SU-DHL-6 (cell line): Measurements from ENCODE around the gene TARP.

ENCODE experiments used
- H2AFZ ChIP-seq: fragments of 200-600 bp; sonication (generic); 2 replicates; pipeline ENCODE4 v1.6.1; 2014; ENCODE audit warnings: low read depth, mild to moderate bottlenecking, moderate library complexity, mixed read lengths, antibody characterized with exemption, low read length; ENCODE audit not compliant: severe bottlenecking
- H3F3A ChIP-seq: fragments of 200-600 bp; shearing (Covaris generic); 2 replicates; pipeline ENCODE4 v1.6.0; 2016; ENCODE audit warnings: antibody characterized with exemption, mild to moderate bottlenecking; ENCODE audit not compliant: insufficient read depth
- H3K27ac ChIP-seq: fragments of 200-600 bp; sonication (generic); 2 replicates; pipeline ENCODE4 v1.5.1; 2016; ENCODE audit warnings: low read depth, mild to moderate bottlenecking, low read length, moderate library complexity, mixed read lengths
- H3K27me3 ChIP-seq: fragments of 200-600 bp; sonication (generic), shearing (Covaris generic); 2 replicates; pipeline ENCODE4 v1.6.0; 2014; ENCODE audit warnings: mild to moderate bottlenecking, low read length
- H3K36me3 ChIP-seq: fragments of 200-600 bp; sonication (generic); 2 replicates; pipeline ENCODE4 v1.6.1; 2014; ENCODE audit warnings: mild to moderate bottlenecking, low read length, mixed read lengths
- H3K4me2 ChIP-seq: fragments of 300-600, 200-600 bp; shearing (Covaris generic), sonication (generic); 2 replicates; pipeline ENCODE4 v1.6.0; 2014; ENCODE audit warnings: low read length, low read depth, mild to moderate bottlenecking; ENCODE audit not compliant: poor library complexity, severe bottlenecking
- H3K4me3 ChIP-seq: fragments of 200-600 bp; sonication (generic); 2 replicates; pipeline ENCODE4 v1.5.1; 2014; ENCODE audit warnings: antibody characterized with exemption, low read length, mild to moderate bottlenecking, mixed read lengths; ENCODE audit not compliant: insufficient read depth, poor library complexity, severe bottlenecking
- H3K79me2 ChIP-seq: fragments of 200-600 bp; sonication (generic); 2 replicates; pipeline ENCODE4 v1.6.1; 2014; ENCODE audit warnings: mild to moderate bottlenecking, low read length, moderate library complexity; ENCODE audit not compliant: insufficient read depth
- H3K9ac ChIP-seq: fragments of 200-600 bp; sonication (generic); 2 replicates; pipeline ENCODE4 v1.7.0; 2014; ENCODE audit warnings: mild to moderate bottlenecking, low read length
- H3K9me2 ChIP-seq: fragments of 200-600 bp; sonication (generic); replicated peaks from 2 replicates; pipeline ENCODE4 v1.6.1; 2014; ENCODE audit warnings: low read length; ENCODE audit not compliant: insufficient read depth
- H3K9me3 ChIP-seq: fragments of 200-600 bp; sonication (generic); 2 replicates; pipeline ENCODE4 v1.6.1; 2014; ENCODE audit warnings: low read length, mixed read lengths; ENCODE audit not compliant: insufficient read depth
- H4K20me1 ChIP-seq: fragments of 200-600 bp; sonication (generic); 2 replicates; pipeline ENCODE4 v1.6.1; 2014; ENCODE audit warnings: low read depth, mild to moderate bottlenecking, antibody characterized with exemption, low read length, moderate library complexity, mixed read lengths
- CTCF ChIP-seq: fragments of 200-600 bp; sonication (generic); IDR thresholded peaks from one replicate; pipeline ENCODE4 v1.5.1; 2017; ENCODE audit warnings: antibody characterized with exemption, mild to moderate bottlenecking, low read length, moderate library complexity; ENCODE audit not compliant: insufficient read depth, poor library complexity, severe bottlenecking
- EZH2phosphoT487 ChIP-seq: fragments of 200-600 bp; sonication (generic), shearing (Covaris generic); conservative IDR thresholded peaks from 2 replicates; pipeline ENCODE4 v1.6.1; 2018; ENCODE audit warnings: mild to moderate bottlenecking, antibody characterized with exemption, low read length, moderate library complexity, mixed read lengths

Gene TARP

GRCh38 chr7:38273286-38273995 is at the start of gene TARP:
TARP (minus strand) TSS chr7:38273636.
- Histone ChIP-seq H3K9me2 (no peaks in the 10 kb centered on the region), H3K27me3 (no peaks in the 10 kb centered on the region)

GRCh38 chr7:38323156-38323555 is 49.7 kb upstream of the TARP start:
- Histone ChIP-seq H3K27ac (no peak overlapping the region), H3K4me3 (no peak overlapping the region), H3K4me2 (no peak overlapping the region), H3K9ac (no peak overlapping the region), H2AFZ (no peak overlapping the region), H3K79me2 (no peaks in the 10 kb centered on the region), H3F3A (no peaks in the 10 kb centered on the region), H3K36me3 (no peaks in the 10 kb centered on the region), H3K9me3 (no peaks in the 10 kb centered on the region), H3K27me3 (no peaks in the 10 kb centered on the region), H3K9me2 (no peaks in the 10 kb centered on the region), H4K20me1 (no peaks in the 10 kb centered on the region)
- TF ChIP-seq EZH2phosphoT487, result no peak
- TF ChIP-seq CTCF, result no peak

More at GRCh38 chr7:38273286-38273995, at the start of gene TARP:
- H4K20me1 ChIP-seq, result no peaks in the 10 kb centered on the region
- H3K9me3 ChIP-seq, result no peaks in the 10 kb centered on the region
- H3F3A ChIP-seq, result no peaks in the 10 kb centered on the region
- H3K4me2 ChIP-seq, result no peak within 1 kb of the TSS
- no peaks in the 10 kb centered on the region for H3K36me3 ChIP-seq
- H2AFZ ChIP-seq, result no peak within 1 kb of the TSS
- no peak within 1 kb of the TSS for H3K9ac ChIP-seq
- H3K4me3 ChIP-seq, result no peak within 1 kb of the TSS
- H3K79me2 ChIP-seq, result no peaks in the 10 kb centered on the region
- TF ChIP-seq CTCF, result no peak
- no peak within 1 kb of the TSS for H3K27ac ChIP-seq

GRCh38 chr7:38322461-38322860 is 49.0 kb upstream of the TARP start:
- H4K20me1 ChIP-seq, result no peaks in the 10 kb centered on the region
- H3K27ac ChIP-seq, result no peak overlapping the region

More at GRCh38 chr7:38322461-38322860, 49.0 kb upstream of the TARP start:
- H2AFZ ChIP-seq, result no peak overlapping the region
- H3K36me3 ChIP-seq, result no peaks in the 10 kb centered on the region
- H3K79me2 ChIP-seq, result no peaks in the 10 kb centered on the region
- H3F3A ChIP-seq, result no peaks in the 10 kb centered on the region
- no peak overlapping the region for H3K9ac ChIP-seq
- H3K9me2 ChIP-seq, result no peaks in the 10 kb centered on the region
- no peak overlapping the region for H3K4me3 ChIP-seq
- no peaks in the 10 kb centered on the region for H3K27me3 ChIP-seq
- TF ChIP-seq CTCF (no peak), EZH2phosphoT487 (no peak)
- H3K4me2 ChIP-seq, result no peak overlapping the region
- no peaks in the 10 kb centered on the region for H3K9me3 ChIP-seq
